Lower leg skin (tissue), 3 donors: ENCODE results near the gene GATC.

Experiments
- POLR2A ChIP-seq, 2 donors: fragments of 450-650 bp; IDR thresholded peaks; one replicate each; pipeline ENCODE4 v1.6.1; 2016 to 2017; ENCODE audit warnings: antibody characterized with exemption in 2 of 2, mild to moderate bottlenecking in 1 of 2, moderate library complexity in 1 of 2
- TF ChIP-seq, protein P1 (sequence below), 3 donors: fragments of 450-650 bp; IDR thresholded peaks; one replicate each; pipeline ENCODE4 v1.5.1; 2016; ENCODE audit warnings: antibody characterized with exemption in 3 of 3, mild to moderate bottlenecking in 3 of 3, moderate library complexity in 2 of 3

DNA sequence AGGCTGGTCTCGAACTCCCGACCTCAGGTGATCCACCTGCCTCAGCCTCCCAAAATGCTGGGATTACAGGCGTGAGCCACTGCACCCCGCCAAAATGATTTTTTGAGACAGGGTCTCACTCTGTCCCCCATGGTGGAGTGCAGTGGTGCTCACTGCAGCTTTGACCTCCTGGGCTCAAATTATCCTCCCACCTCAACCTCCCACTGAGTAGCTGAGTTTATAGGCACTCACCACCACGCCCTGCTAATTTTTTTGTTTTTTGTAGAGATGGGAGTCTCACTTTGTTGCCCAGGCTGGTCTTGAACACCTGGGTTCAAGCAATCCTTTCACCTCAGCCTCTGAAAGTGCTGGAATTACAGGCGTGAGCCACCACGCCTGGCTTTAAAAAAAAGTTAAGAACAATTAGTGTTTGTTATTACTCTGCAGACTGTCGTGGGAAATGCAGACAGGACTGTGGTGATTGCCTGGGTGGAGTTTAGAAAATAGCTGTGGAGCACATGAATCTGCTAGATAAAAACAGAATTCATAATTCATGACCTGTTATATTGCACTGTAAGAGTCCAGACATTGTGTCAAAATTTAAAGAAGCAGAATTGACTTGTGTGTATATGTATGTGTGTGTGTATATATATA is 17.5 kb upstream of the GATC start:
- TF ChIP-seq POLR2A (IDR thresholded peaks at IDR 0.05), result no peak
- TF ChIP-seq, protein P1, sequence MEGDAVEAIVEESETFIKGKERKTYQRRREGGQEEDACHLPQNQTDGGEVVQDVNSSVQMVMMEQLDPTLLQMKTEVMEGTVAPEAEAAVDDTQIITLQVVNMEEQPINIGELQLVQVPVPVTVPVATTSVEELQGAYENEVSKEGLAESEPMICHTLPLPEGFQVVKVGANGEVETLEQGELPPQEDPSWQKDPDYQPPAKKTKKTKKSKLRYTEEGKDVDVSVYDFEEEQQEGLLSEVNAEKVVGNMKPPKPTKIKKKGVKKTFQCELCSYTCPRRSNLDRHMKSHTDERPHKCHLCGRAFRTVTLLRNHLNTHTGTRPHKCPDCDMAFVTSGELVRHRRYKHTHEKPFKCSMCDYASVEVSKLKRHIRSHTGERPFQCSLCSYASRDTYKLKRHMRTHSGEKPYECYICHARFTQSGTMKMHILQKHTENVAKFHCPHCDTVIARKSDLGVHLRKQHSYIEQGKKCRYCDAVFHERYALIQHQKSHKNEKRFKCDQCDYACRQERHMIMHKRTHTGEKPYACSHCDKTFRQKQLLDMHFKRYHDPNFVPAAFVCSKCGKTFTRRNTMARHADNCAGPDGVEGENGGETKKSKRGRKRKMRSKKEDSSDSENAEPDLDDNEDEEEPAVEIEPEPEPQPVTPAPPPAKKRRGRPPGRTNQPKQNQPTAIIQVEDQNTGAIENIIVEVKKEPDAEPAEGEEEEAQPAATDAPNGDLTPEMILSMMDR (IDR thresholded peaks at IDR 0.05), result no peak
